ENCODE measurements around the gene MPG. TPM values are rescaled to one million over a fixed set of nuclear protein-coding genes. Genes with fewer than 3 reads are reported as not detected.

The MPG gene
- total RNA-seq, 5 donors from 2014 or later (not counting 1 experiment from before 2014, with no cell fraction given), result 18.3 to 48.2 (median 38.7) TPM

DNA sequence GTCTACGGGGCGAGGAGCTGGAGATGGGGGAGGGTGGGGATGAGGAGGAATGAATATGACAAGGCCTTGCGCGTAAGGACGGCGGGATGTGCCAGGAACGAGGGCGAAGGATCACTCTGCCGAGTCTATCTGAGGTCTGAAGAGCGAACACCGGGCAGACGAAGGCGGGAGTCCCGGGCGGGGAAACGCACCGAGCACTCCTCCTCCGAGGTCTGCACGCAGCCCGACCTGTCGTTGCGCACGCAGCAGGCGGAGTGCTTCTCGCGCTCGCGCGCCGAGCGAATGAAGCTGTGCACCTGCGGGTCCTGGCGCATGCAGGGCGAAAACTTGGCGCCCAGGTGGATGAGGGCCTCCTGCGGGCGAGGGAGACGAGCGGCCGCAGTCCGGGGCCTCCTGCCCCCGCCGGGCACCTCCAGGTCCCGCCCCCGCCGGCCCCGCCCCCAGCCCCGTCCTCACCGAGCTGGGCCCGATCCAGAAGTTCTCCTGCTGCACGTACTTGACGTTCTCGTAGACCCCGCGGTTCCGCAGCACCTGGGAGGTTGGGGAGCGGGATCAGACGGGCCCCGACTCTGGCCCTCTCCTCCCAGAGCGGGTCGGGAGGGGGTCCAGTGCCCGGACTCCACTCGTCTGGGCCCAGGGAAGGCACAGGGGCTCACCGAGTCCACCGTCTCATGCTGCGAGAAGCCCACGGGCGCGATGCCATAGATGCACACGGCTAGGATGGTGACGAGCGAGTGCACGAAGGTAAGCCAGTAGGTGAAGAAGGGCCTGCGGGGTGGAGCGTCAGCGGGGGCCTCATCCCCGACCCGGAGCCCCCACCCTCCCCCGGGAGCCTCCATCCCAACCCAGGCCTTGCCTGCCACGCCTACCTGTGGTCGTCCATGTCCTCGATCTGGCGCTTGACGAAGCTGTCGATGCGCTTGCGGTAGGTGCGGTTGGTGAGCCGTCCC lies 16.8 kb upstream of the MPG start:
- H3K27ac ChIP-seq (ENCODE audit: low read length), result no peak overlapping the region
- ChIA-PET POLR2A (no interaction called here), CTCF (no interaction called here)
- no peaks in the 10 kb centered on the region for H3K9me3 Mint-ChIP-seq
- H3K36me3 Mint-ChIP-seq, result peaks cover 6% of the 10 kb centered on the region
- no peak overlapping the region for H3K4me3 Mint-ChIP-seq
- H3K36me3 ChIP-seq (ENCODE audit: control insufficient read depth in 2 of 2, extremely low read depth in 1 of 2, insufficient read depth in 1 of 2, low read length in 1 of 2), result peaks cover 9 to 10% of the 10 kb centered on the region in 2 donors
- peaks cover 0 to 5% (median 3%) of the 10 kb centered on the region in 3 donors for H3K4me1 Mint-ChIP-seq
- peaks cover 0 to 19% of the 10 kb centered on the region in 2 experiments for H3K27me3 ChIP-seq (replicated peaks in 1 of 2; ENCODE audit: control insufficient read depth in 2 of 2, extremely low read depth in 1 of 2, insufficient read depth in 2 of 2, low read length in 1 of 2)
- DNase-seq, result no peak
- H3K4me1 ChIP-seq (ENCODE audit: control insufficient read depth in 1 of 2, extremely low read depth in 1 of 2, insufficient read depth in 2 of 2, low read length in 2 of 2), result peaks cover 0 to 5% of the 10 kb centered on the region in 2 experiments
- no peaks in the 10 kb centered on the region for H3K9me3 ChIP-seq
- WGBS (ENCODE audit: insufficient coverage), result 91% methylated on average over 77 of the region's 89 CpGs
- peaks cover 0 to 3% of the 10 kb centered on the region in 2 donors for H3K27me3 Mint-ChIP-seq
- no peak overlapping the region for H3K27ac Mint-ChIP-seq
- ATAC-seq (replicated peaks in 1 of 4), result no peak
- H3K4me3 ChIP-seq (ENCODE audit: control insufficient read depth in 1 of 2, extremely low read depth in 1 of 2, low read length in 1 of 2), result no peak overlapping the region

DNA sequence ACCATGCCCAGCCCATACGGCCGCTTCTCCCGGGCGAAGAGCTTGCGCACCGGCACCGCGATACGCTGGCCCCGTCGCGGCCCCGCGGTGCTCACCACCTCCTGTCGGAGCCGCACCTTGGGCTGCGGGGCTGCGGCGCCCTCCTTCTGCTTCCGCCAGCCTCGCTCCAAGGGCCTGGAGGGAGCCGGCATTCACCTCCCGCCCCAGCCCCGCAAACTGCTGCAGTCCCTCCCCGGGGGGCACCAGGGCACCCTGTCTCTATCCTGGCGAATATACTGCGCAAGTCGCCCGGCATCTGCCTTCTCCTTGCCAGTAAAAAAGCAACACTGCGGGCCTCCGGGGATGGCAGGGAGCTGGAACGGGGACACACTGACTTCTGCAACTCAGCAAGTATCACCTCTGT lies 16.1 kb upstream of the MPG start:
- no peaks in the 10 kb centered on the region for H3K9me3 Mint-ChIP-seq
- ChIA-PET CTCF (interaction anchor here in 1 of 2 donors (0.6 kb wide), 1 partner anchor 42 kb away, joined by 3 read pairs; no protein-coding TSS in a partner anchor), POLR2A (no interaction called here)
- no peak overlapping the region for H3K27ac Mint-ChIP-seq
- peaks cover 0 to 3% of the 10 kb centered on the region in 2 donors for H3K27me3 Mint-ChIP-seq
- Histone ChIP-seq H3K27me3 (replicated peaks in 1 of 2; ENCODE audit: control insufficient read depth in 2 of 2, extremely low read depth in 1 of 2, insufficient read depth in 2 of 2, low read length in 1 of 2) (peaks cover 0 to 25% of the 10 kb centered on the region in 2 experiments), H3K36me3 (ENCODE audit: control insufficient read depth in 2 of 2, extremely low read depth in 1 of 2, insufficient read depth in 1 of 2, low read length in 1 of 2) (peaks cover 2 to 6% of the 10 kb centered on the region in 2 donors), H3K27ac (ENCODE audit: low read length) (no peak overlapping the region), H3K4me3 (ENCODE audit: control insufficient read depth in 1 of 2, extremely low read depth in 1 of 2, low read length in 1 of 2) (no peak overlapping the region), H3K9me3 (no peaks in the 10 kb centered on the region), H3K4me1 (ENCODE audit: control insufficient read depth in 1 of 2, extremely low read depth in 1 of 2, insufficient read depth in 2 of 2, low read length in 2 of 2) (peaks cover 0 to 5% of the 10 kb centered on the region in 2 experiments)
- no peak for DNase-seq
- ATAC-seq (replicated peaks in 1 of 4), result no peak
- 93% methylated on average over 30 of the region's 32 CpGs for WGBS (ENCODE audit: insufficient coverage)
- H3K36me3 Mint-ChIP-seq, result peaks cover 6% of the 10 kb centered on the region
- no peak overlapping the region for H3K4me3 Mint-ChIP-seq
- peaks cover 0 to 5% (median 3%) of the 10 kb centered on the region in 3 donors for H3K4me1 Mint-ChIP-seq

DNA sequence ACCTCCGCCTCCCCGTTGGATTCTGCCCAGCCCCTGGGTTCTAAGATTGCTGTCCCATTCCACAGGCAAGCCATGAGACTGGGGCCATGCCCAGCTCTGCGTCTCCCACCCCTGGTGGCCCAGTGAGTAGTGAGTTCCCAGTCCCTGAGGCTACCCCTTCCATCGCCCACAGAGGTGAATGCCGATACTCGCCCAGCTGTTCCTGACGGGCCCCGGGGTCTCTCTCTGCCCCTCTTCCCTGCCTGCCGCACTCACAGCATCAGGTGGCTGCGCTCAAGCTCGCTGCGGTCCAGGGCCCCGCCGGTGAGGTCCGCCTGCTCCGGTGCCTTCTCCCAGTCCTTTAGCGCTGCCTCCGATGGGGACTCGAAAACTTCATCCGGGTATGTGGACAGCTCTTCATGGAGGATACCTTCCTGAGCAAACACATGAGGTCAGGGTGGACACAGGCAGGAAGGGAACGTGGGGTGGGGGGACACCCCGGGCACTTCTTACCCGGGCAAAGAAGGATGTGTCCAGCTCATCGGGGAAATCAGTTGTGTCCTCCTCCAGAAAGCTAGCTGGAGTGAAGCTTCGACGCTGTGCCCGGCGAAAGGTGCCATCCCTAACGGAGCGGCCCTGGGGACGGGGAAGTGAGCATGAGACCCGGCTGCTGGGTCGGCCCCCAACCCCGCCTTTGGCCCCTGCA lies 15.6 kb upstream of the MPG start:
- Histone ChIP-seq H3K27ac (ENCODE audit: low read length) (no peak overlapping the region), H3K4me3 (ENCODE audit: control insufficient read depth in 1 of 2, extremely low read depth in 1 of 2, low read length in 1 of 2) (no peak overlapping the region), H3K4me1 (ENCODE audit: control insufficient read depth in 1 of 2, extremely low read depth in 1 of 2, insufficient read depth in 2 of 2, low read length in 2 of 2) (peaks cover 0 to 5% of the 10 kb centered on the region in 2 experiments), H3K9me3 (no peaks in the 10 kb centered on the region), H3K36me3 (ENCODE audit: control insufficient read depth in 2 of 2, extremely low read depth in 1 of 2, insufficient read depth in 1 of 2, low read length in 1 of 2) (peaks cover 0 to 1% of the 10 kb centered on the region in 2 donors), H3K27me3 (replicated peaks in 1 of 2; ENCODE audit: control insufficient read depth in 2 of 2, extremely low read depth in 1 of 2, insufficient read depth in 2 of 2, low read length in 1 of 2) (peaks cover 0 to 31% of the 10 kb centered on the region in 2 experiments)
- Mint-ChIP-seq H3K4me1 (peaks cover 0 to 5% (median 3%) of the 10 kb centered on the region in 3 donors), H3K9me3 (no peaks in the 10 kb centered on the region), H3K4me3 (no peak overlapping the region), H3K36me3 (peaks cover 6% of the 10 kb centered on the region), H3K27ac (no peak overlapping the region), H3K27me3 (peaks cover 0 to 4% of the 10 kb centered on the region in 2 donors)
- 88% methylated on average over 32 of the region's 34 CpGs for WGBS (ENCODE audit: insufficient coverage)
- ATAC-seq (replicated peaks in 1 of 4) (no peak), DNase-seq (no peak)
- ChIA-PET POLR2A (no interaction called here), CTCF (interaction anchor here in 1 of 2 donors (0.6 kb wide), 1 partner anchor 41 kb away, joined by 3 read pairs; no protein-coding TSS in a partner anchor)

DNA sequence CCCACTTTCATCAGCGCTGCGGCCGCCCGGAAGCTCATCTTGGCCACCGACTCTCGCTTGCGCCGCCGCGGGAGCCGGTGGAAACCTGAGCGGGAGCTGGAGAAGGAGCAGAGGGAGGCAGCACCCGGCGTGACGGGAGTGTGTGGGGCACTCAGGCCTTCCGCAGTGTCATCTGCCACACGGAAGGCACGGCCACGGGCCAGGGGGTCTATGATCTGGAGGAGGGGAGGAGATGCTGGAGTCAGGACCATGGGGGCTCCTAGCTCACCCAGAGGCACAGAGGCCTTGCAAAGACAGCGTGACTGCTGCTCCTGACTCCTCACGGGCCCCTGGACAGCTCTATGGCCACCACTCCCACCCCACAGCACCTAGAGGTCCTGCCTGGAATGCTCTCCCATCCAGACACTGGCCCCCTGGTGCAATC lies 15.0 kb upstream of the MPG start:
- Histone ChIP-seq H3K4me3 (ENCODE audit: control insufficient read depth in 1 of 2, extremely low read depth in 1 of 2, low read length in 1 of 2) (no peak overlapping the region), H3K27me3 (replicated peaks in 1 of 2; ENCODE audit: control insufficient read depth in 2 of 2, extremely low read depth in 1 of 2, insufficient read depth in 2 of 2, low read length in 1 of 2) (peaks cover 0 to 34% of the 10 kb centered on the region in 2 experiments), H3K4me1 (ENCODE audit: control insufficient read depth in 1 of 2, extremely low read depth in 1 of 2, insufficient read depth in 2 of 2, low read length in 2 of 2) (peaks cover 0 to 5% of the 10 kb centered on the region in 2 experiments), H3K36me3 (ENCODE audit: control insufficient read depth in 2 of 2, extremely low read depth in 1 of 2, insufficient read depth in 1 of 2, low read length in 1 of 2) (no peaks in the 10 kb centered on the region), H3K9me3 (no peaks in the 10 kb centered on the region), H3K27ac (ENCODE audit: low read length) (no peak overlapping the region)
- 89% methylated on average over 16 of the region's 21 CpGs for WGBS (ENCODE audit: insufficient coverage)
- POLR2A ChIA-PET, result no interaction called here
- ATAC-seq (replicated peaks in 1 of 4) (no peak), DNase-seq (no peak)
- Mint-ChIP-seq H3K9me3 (no peaks in the 10 kb centered on the region), H3K27me3 (peaks cover 0 to 7% of the 10 kb centered on the region in 2 donors), H3K4me1 (peaks cover 0 to 5% (median 3%) of the 10 kb centered on the region in 3 donors), H3K4me3 (no peak overlapping the region), H3K36me3 (peaks cover 3% of the 10 kb centered on the region), H3K27ac (no peak overlapping the region)
- CTCF ChIA-PET, result no interaction called here

DNA sequence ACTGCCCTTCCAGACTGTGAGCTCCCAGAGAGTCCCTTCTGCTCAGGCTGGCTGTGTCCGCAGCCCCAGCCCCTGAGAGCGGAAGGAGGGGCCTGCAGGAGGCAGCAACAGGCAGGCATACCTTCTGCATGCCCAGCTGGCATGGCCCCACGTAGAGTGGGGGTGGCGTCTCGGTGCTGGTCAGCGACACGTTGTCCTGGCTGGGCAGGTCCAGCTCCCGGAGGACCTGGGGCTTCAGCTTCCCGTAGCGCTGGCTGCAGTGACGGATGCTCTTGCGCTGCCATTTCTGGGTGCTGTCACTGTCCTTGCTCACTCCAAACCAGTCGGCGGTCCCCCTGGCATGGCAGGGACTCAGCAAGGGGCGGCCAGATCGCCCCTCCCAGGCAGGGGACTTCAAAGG lies 14.6 kb upstream of the MPG start:
- peaks cover 0 to 5% (median 3%) of the 10 kb centered on the region in 3 donors for H3K4me1 Mint-ChIP-seq
- H3K36me3 ChIP-seq (ENCODE audit: control insufficient read depth in 2 of 2, extremely low read depth in 1 of 2, insufficient read depth in 1 of 2, low read length in 1 of 2), result no peaks in the 10 kb centered on the region
- H3K27ac ChIP-seq (ENCODE audit: low read length), result no peak overlapping the region
- DNase-seq, result no peak
- 92% methylated on average over 14 of the region's 16 CpGs for WGBS (ENCODE audit: insufficient coverage)
- ChIA-PET POLR2A (no interaction called here), CTCF (no interaction called here)
- peaks cover 0 to 7% of the 10 kb centered on the region in 2 donors for H3K27me3 Mint-ChIP-seq
- H3K9me3 ChIP-seq, result no peaks in the 10 kb centered on the region
- H3K27me3 ChIP-seq (replicated peaks in 1 of 2; ENCODE audit: control insufficient read depth in 2 of 2, extremely low read depth in 1 of 2, insufficient read depth in 2 of 2, low read length in 1 of 2), result peaks cover 0 to 39% of the 10 kb centered on the region in 2 experiments
- H3K36me3 Mint-ChIP-seq, result no peaks in the 10 kb centered on the region
- no peak overlapping the region for H3K27ac Mint-ChIP-seq
- peaks cover 0 to 5% of the 10 kb centered on the region in 2 experiments for H3K4me1 ChIP-seq (ENCODE audit: control insufficient read depth in 1 of 2, extremely low read depth in 1 of 2, insufficient read depth in 2 of 2, low read length in 2 of 2)
- ATAC-seq (replicated peaks in 1 of 4), result no peak
- no peaks in the 10 kb centered on the region for H3K9me3 Mint-ChIP-seq
- no peak overlapping the region for H3K4me3 Mint-ChIP-seq
- no peak overlapping the region for H3K4me3 ChIP-seq (ENCODE audit: control insufficient read depth in 1 of 2, extremely low read depth in 1 of 2, low read length in 1 of 2)
